HG03039 (cell line): ENCODE results near the gene SUN2.

Source experiments
- ATAC-seq: cut with Tn5 transposase; IDR thresholded peaks from one replicate; pipeline ENCODE4 v1.9.1; 2021; ENCODE audit warnings: mild to moderate bottlenecking, moderate library complexity; ENCODE audit not compliant: unreplicated experiment

The SUN2 gene

GRCh38 chr22:38777087-38777671 lies 21.4 kb upstream of the SUN2 start:
- ATAC-seq: no peak

- no peak for ATAC-seq
These were observed 20.3 kb upstream of the SUN2 start for GRCh38 chr22:38776086-38776485.

- ATAC-seq: no peak
These were observed 19.9 kb upstream of the SUN2 start for GRCh38 chr22:38775656-38776055.

GRCh38 chr22:38774496-38775166 lies 18.8 kb upstream of the SUN2 start:
- no peak for ATAC-seq

GRCh38 chr22:38773363-38773946 lies 17.7 kb upstream of the SUN2 start:
- ATAC-seq: no peak

- ATAC-seq: no peak
These were observed 16.8 kb upstream of the SUN2 start for GRCh38 chr22:38772623-38772873.

GRCh38 chr22:38770257-38770949 lies 14.6 kb upstream of the SUN2 start:
- ATAC-seq: no peak

- no peak for ATAC-seq
These were observed 12.2 kb upstream of the SUN2 start for GRCh38 chr22:38768036-38768435.

GRCh38 chr22:38767313-38767712 lies 11.5 kb upstream of the SUN2 start:
- no peak for ATAC-seq

- ATAC-seq: no peak
These were observed 10.4 kb upstream of the SUN2 start for GRCh38 chr22:38766076-38766777.

- ATAC-seq: no peak
These were observed 6.8 kb upstream of the SUN2 start for GRCh38 chr22:38762551-38762983.

- no peak for ATAC-seq
These were observed 5.7 kb upstream of the SUN2 start for GRCh38 chr22:38761202-38762162.

GRCh38 chr22:38760477-38761201 lies 4.8 kb upstream of the SUN2 start:
- no peak for ATAC-seq

- ATAC-seq: no peak
These were observed 3.2 kb upstream of the SUN2 start for GRCh38 chr22:38759005-38759404.

GRCh38 chr22:38758276-38758945 lies 2.6 kb upstream of the SUN2 start:
- no peak for ATAC-seq

GRCh38 chr22:38757464-38757757 lies 1.6 kb upstream of the SUN2 start:
- no peak for ATAC-seq

- ATAC-seq: no peak
These were observed 1.1 kb upstream of the SUN2 start for GRCh38 chr22:38756711-38757463.

- ATAC-seq: peak; percentile 29
These were observed 465 bp downstream of the SUN2 start for GRCh38 chr22:38755155-38755910.
